ENCODE data around the gene MYH4. TPM values are rescaled to one million over a fixed set of nuclear protein-coding genes. Genes with fewer than 3 reads are reported as not detected.

MYH4 gene
- total RNA-seq, 1 donor from 2014 or later = not detected

DNA sequence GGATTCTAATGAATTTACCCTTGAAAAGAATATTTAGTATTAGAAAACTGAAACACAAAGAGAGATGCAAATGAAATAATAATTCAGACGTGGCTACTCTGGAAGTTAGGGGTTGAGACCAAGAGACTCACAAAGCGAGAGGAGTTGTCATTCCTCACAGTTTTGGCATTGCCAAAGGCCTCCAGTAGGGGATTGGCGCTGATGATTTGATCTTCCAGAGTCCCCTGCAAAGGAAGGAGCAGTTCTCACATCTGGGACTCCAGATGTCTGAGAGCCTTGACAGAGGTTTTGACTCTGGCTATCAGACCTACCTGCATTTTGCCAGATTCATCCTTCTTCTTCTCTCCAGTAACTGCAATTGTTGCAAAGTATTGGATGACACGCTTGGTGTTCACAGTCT lies 54.2 kb downstream of the MYH4 start:
- Mint-ChIP-seq H3K27ac (ENCODE audit: unreplicated experiment) (no peak overlapping the region), H3K27me3 (ENCODE audit: low read depth) (no peaks in the 10 kb centered on the region), H3K9me3 (ENCODE audit: low read depth) (no peaks in the 10 kb centered on the region), H3K4me3 (ENCODE audit: unreplicated experiment) (no peak overlapping the region), H3K36me3 (ENCODE audit: low read depth) (no peaks in the 10 kb centered on the region), H3K4me1 (ENCODE audit: low read depth) (no peaks in the 10 kb centered on the region)
- TF ChIP-seq, protein P1, sequence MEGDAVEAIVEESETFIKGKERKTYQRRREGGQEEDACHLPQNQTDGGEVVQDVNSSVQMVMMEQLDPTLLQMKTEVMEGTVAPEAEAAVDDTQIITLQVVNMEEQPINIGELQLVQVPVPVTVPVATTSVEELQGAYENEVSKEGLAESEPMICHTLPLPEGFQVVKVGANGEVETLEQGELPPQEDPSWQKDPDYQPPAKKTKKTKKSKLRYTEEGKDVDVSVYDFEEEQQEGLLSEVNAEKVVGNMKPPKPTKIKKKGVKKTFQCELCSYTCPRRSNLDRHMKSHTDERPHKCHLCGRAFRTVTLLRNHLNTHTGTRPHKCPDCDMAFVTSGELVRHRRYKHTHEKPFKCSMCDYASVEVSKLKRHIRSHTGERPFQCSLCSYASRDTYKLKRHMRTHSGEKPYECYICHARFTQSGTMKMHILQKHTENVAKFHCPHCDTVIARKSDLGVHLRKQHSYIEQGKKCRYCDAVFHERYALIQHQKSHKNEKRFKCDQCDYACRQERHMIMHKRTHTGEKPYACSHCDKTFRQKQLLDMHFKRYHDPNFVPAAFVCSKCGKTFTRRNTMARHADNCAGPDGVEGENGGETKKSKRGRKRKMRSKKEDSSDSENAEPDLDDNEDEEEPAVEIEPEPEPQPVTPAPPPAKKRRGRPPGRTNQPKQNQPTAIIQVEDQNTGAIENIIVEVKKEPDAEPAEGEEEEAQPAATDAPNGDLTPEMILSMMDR (IDR thresholded peaks at IDR 0.05) = no peak
- no peak for DNase-seq (ENCODE audit: low spot score)

DNA sequence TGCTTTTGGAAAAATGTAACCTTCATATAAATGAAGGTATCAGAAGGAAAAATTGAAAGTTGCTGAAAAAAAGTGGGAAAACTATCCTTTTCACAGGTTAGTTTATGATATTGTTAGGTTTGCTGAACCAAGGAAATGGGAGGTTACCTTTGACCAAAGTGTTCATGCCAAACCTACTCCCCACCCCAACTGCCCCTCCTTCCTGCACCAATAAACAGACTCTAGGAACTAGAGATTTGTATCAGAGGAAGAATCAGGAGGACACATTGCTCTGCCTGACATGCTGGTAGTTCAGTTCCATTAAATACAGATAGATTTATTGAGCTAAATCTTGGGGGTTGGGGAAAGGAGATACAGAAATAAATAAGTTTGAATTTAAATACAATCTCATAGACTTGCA lies 65.8 kb downstream of the MYH4 start:
- Mint-ChIP-seq H3K4me1 (ENCODE audit: low read depth) (no peaks in the 10 kb centered on the region), H3K27me3 (ENCODE audit: low read depth) (peaks cover 7% of the 10 kb centered on the region), H3K9me3 (ENCODE audit: low read depth) (no peaks in the 10 kb centered on the region), H3K36me3 (ENCODE audit: low read depth) (no peaks in the 10 kb centered on the region), H3K27ac (ENCODE audit: unreplicated experiment) (no peak overlapping the region), H3K4me3 (ENCODE audit: unreplicated experiment) (no peak overlapping the region)
- TF ChIP-seq, protein P1 (IDR thresholded peaks at IDR 0.05) = no peak
- DNase-seq (ENCODE audit: low spot score) = no peak

- TF ChIP-seq, protein P1 (IDR thresholded peaks at IDR 0.05) = no peak
- no peak for DNase-seq (ENCODE audit: low spot score)
- Mint-ChIP-seq H3K36me3 (ENCODE audit: low read depth) (no peaks in the 10 kb centered on the region), H3K27ac (ENCODE audit: unreplicated experiment) (no peak overlapping the region), H3K9me3 (ENCODE audit: low read depth) (no peaks in the 10 kb centered on the region), H3K4me3 (ENCODE audit: unreplicated experiment) (no peak overlapping the region), H3K4me1 (ENCODE audit: low read depth) (no peaks in the 10 kb centered on the region), H3K27me3 (ENCODE audit: low read depth) (peaks cover 5% of the 10 kb centered on the region)
These were observed 71.0 kb downstream of the MYH4 start for GRCh38 chr17:10398352-10398751.

DNA sequence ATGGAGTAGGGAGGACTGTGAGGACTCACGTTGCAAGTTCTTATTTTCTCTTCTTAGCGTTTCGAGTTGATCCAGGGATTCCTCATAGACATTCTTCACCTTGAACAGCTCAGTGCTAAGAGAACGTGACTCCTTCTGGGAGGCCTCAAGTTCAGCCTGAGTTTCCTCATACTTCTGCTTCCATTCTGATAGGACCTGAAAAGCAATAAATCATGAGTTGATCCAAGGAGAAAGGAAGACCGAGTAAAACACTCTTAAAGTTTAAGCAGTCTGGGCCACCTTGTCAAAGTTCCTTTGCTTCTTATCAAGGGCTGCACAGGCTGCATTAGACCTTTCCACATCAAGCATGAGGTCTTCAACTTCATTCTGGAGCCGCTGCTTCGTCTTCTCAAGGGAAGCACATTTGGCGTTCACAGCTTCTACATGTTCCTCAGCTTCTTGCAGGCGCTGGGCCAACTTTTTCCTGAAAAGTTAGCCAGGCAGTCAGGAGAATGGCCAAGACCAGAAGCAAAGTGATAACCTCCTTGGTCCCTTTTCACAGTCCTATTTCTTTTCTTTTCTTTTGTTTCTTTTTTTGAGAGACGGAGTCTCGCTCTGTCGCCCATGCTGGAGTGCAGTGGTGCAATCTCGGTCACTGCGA lies 72.7 kb downstream of the MYH4 start:
- no peaks in the 10 kb centered on the region for H3K4me1 Mint-ChIP-seq (ENCODE audit: low read depth)
- peaks cover 5% of the 10 kb centered on the region for H3K27me3 Mint-ChIP-seq (ENCODE audit: low read depth)
- no peaks in the 10 kb centered on the region for H3K9me3 Mint-ChIP-seq (ENCODE audit: low read depth)
- H3K27ac Mint-ChIP-seq (ENCODE audit: unreplicated experiment) = no peak overlapping the region
- TF ChIP-seq, protein P1 (IDR thresholded peaks at IDR 0.05) = no peak
- H3K4me3 Mint-ChIP-seq (ENCODE audit: unreplicated experiment) = no peak overlapping the region
- no peaks in the 10 kb centered on the region for H3K36me3 Mint-ChIP-seq (ENCODE audit: low read depth)
- no peak for DNase-seq (ENCODE audit: low spot score)

DNA sequence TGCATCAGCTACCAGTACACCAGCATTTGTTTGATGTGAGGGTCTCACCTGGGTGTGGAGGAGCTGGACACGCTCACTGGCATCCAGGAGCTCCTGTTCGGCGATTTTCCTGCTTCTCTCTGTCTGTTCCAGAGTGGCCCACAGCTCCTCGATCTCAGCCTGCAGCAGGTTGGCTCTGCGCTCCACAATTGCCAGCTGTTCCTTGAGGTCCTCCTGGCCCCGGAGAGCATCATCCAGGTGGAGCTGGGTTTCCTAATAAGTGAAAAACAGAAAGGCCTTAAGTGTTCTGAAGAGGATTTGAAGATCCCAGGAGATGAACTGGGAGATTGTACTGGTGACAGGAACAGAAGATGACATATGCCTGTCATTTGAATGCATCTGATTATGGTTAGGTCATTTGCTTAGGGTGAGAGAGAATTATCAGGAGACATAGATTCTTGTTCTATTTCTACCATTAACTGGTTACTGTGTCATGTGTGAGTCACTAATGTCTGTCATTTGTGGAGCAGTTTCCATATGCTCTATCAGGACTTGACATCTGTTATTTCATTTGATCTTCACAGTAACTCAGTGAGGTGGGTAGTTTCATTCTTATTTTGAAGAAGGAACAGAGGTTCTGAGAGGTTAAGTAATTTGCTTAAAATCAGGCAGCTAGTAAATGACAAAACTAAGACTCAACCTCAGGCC lies 75.0 kb downstream of the MYH4 start:
- H3K27me3 Mint-ChIP-seq (ENCODE audit: low read depth) = peaks cover 5% of the 10 kb centered on the region
- TF ChIP-seq, protein P1 (IDR thresholded peaks at IDR 0.05) = no peak
- H3K9me3 Mint-ChIP-seq (ENCODE audit: low read depth) = no peaks in the 10 kb centered on the region
- no peak for DNase-seq (ENCODE audit: low spot score)
- no peaks in the 10 kb centered on the region for H3K36me3 Mint-ChIP-seq (ENCODE audit: low read depth)
- H3K4me1 Mint-ChIP-seq (ENCODE audit: low read depth) = no peaks in the 10 kb centered on the region
- H3K27ac Mint-ChIP-seq (ENCODE audit: unreplicated experiment) = no peak overlapping the region
- H3K4me3 Mint-ChIP-seq (ENCODE audit: unreplicated experiment) = no peak overlapping the region

Other genes with a start within 250 kb of the MYH4 start
- not detected in 3 replicates for gene MYH13, start 96.6 kb downstream of the MYH4 start, total RNA-seq
- gene MYH8, start 47.6 kb downstream of the MYH4 start, total RNA-seq = not detected in 3 replicates
- gene MYH1, start 49.0 kb upstream of the MYH4 start, total RNA-seq = not detected in 3 replicates
- not detected in 3 replicates for gene MYH2, start 80.1 kb upstream of the MYH4 start, total RNA-seq
- gene MYH3, start 187.8 kb upstream of the MYH4 start, total RNA-seq = 3.0 to 3.5 TPM (median 3.2 TPM) in 3 replicates
- 29.2 to 31.2 TPM (median 30.2 TPM) in 3 replicates for gene SCO1, start 228.0 kb upstream of the MYH4 start, total RNA-seq
- 8.2 to 14.5 TPM (median 13.4 TPM) in 3 replicates for gene ADPRM, start 228.0 kb upstream of the MYH4 start, total RNA-seq

All from chondrocyte (in vitro differentiated cells).